Natural killer cell (primary cell): ENCODE measurements around the gene TTC21B. TPM values are rescaled to one million over a fixed set of nuclear protein-coding genes. Genes with fewer than 3 reads are reported as not detected.

Source experiments
- ATAC-seq, 3 donors: fragments of 150-1000 bp in 2 of 3; fragments of 200-7000 bp in 1 of 3; cut with Tn5 transposase; 1 replicate in 1 of 3; 2 replicates in 2 of 3; pipeline ENCODE4 v1.10.0; 2021; ENCODE audit warnings: mild to moderate bottlenecking in 2 of 3, moderate library complexity in 2 of 3
- DNase-seq, 2 donors: peaks; one replicate each; pipeline versions ENCODE4 v3.0.0 to v3.0.0-alpha.2; 2013 to 2021; ENCODE audit warnings: mixed read lengths in 1 of 2
- H3K27ac ChIP-seq: one replicate; pipeline ENCODE4 v1.5.1; 2013; ENCODE audit warnings: mild to moderate bottlenecking, low read length
- H3K27me3 ChIP-seq: one replicate; pipeline ENCODE4 v1.6.1; 2013; ENCODE audit warnings: low read length; ENCODE audit not compliant: control insufficient read depth, insufficient read depth
- H3K36me3 ChIP-seq: one replicate; pipeline ENCODE4 v1.6.1; 2013; ENCODE audit warnings: low read length; ENCODE audit not compliant: control insufficient read depth, insufficient read depth
- H3K4me1 ChIP-seq: one replicate; pipeline ENCODE4 v1.6.1; 2013; ENCODE audit warnings: low read length; ENCODE audit not compliant: control insufficient read depth, insufficient read depth
- H3K4me3 ChIP-seq: one replicate; pipeline ENCODE4 v1.5.1; 2013; ENCODE audit warnings: low read length
- H3K9me3 ChIP-seq: one replicate; pipeline ENCODE4 v1.6.1; 2013; ENCODE audit warnings: low read length; ENCODE audit not compliant: control insufficient read depth, insufficient read depth
- H3K27ac Mint-ChIP-seq, 2 donors: one replicate each; pipeline ENCODE4 v1.8.0; 2022; ENCODE audit warnings: mild to moderate bottlenecking in 2 of 2, mixed read lengths in 2 of 2, moderate library complexity in 1 of 2
- H3K27me3 Mint-ChIP-seq, 2 donors: one replicate each; pipeline ENCODE4 v1.8.0; 2022; ENCODE audit warnings: low read depth in 2 of 2, mixed read lengths in 2 of 2
- H3K36me3 Mint-ChIP-seq: one replicate; pipeline ENCODE4 v1.8.0; 2022; ENCODE audit warnings: mixed read lengths
- H3K4me1 Mint-ChIP-seq, 2 donors: one replicate each; pipeline ENCODE4 v1.8.0; 2022; ENCODE audit warnings: mixed read lengths in 2 of 2
- H3K4me3 Mint-ChIP-seq: one replicate; pipeline ENCODE4 v1.8.0; 2022; ENCODE audit warnings: mild to moderate bottlenecking, moderate library complexity, mixed read lengths
- H3K9me3 Mint-ChIP-seq, 2 donors: one replicate each; pipeline ENCODE4 v1.8.0; 2022; ENCODE audit warnings: mixed read lengths in 2 of 2
- CTCF ChIP-seq: fragments of 200-600 bp; IDR thresholded peaks from one replicate; pipeline ENCODE4 v1.8.0; 2022; ENCODE audit warnings: antibody characterized with exemption
- WGBS: methylation state at CpG from one replicate; pipeline ENCODE4 v1.1.7; 2013; ENCODE audit warnings: missing lambda C conversion rate; ENCODE audit not compliant: insufficient coverage; 5-methylcytosine and 5-hydroxymethylcytosine counted together
- intact Hi-C: fragments of 100-400 bp; cut with micrococcal nuclease; formaldehyde crosslinking; loops from one replicate; pipeline ENCODE4 v1.14.2; 2022
- total RNA-seq, 4 donors: library from RNA; stranded (reverse); fragments of 120-200 nt in 1 of 4; gene quantifications; one replicate each; pipeline versions ENCODE4 v1.2.3 to v1.2.4, GENCODE V29; 2013 to 2022

The TTC21B gene
- total RNA-seq, 3 donors from 2014 or later (not counting 1 experiment from before 2014, with no cell fraction given): 31.7 to 40.1 (median 34.3) TPM

- no peaks in the 10 kb centered on the region for H3K27me3 Mint-ChIP-seq
- H3K27ac Mint-ChIP-seq: peak overlapping the region; percentile 51 to 70
- H3K9me3 ChIP-seq: peaks cover 2% of the 10 kb centered on the region
- no peak for TF ChIP-seq CTCF
- ATAC-seq: no peak
- peaks cover 2% of the 10 kb centered on the region for H3K4me1 ChIP-seq
- intact Hi-C loops: no loop called here
- H3K4me1 Mint-ChIP-seq: peaks cover 26 to 28% of the 10 kb centered on the region in 2 donors
- H3K27me3 ChIP-seq: no peaks in the 10 kb centered on the region
- H3K4me3 Mint-ChIP-seq: no peak overlapping the region
- WGBS: 83% methylated on average over 1 of the region's 1 CpG
- no peak overlapping the region for H3K27ac ChIP-seq
- no peak for DNase-seq
- H3K36me3 Mint-ChIP-seq: peaks cover 8% of the 10 kb centered on the region
- H3K36me3 ChIP-seq: peaks cover 16% of the 10 kb centered on the region
- H3K9me3 Mint-ChIP-seq: no peaks in the 10 kb centered on the region
- no peak overlapping the region for H3K4me3 ChIP-seq
Observed at GRCh38 chr2:165876269-165876668, 77.3 kb downstream of the TTC21B start.

DNA sequence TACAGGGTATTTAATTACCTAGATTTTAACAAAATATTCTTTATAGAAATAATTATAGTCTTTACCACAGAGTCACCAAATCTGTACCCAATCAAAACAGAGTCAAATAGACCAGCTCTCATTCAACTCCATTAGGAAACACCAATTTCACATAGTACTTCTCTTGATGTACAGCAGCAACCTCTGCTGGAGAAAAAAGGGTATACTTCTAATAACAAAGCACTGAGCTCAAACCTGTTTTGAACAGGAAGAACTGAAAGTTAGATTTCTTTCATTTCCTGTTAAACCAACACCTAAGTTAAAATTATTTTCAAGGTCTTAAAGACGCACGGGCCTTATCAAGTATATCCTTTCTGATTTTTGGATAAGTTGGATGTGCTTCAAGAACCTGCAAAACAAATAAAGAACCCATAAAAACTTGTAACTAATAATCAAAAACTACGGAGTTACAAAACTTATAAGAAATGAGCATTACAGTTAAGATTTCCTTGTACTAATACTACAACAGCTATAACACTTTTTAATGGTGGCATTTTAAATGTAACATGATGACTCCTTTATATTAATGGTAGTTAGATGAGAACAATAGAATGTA, 79.0 kb downstream of the TTC21B start:
- intact Hi-C loops: loop anchor here (1.0 kb wide), 2 partner anchors 473 to 859 kb away; no protein-coding TSS in a partner anchor
- H3K4me1 Mint-ChIP-seq: peaks cover 26 to 28% of the 10 kb centered on the region in 2 donors
- H3K27me3 Mint-ChIP-seq: no peaks in the 10 kb centered on the region
- ATAC-seq (peak; percentile 87 to 95 (median 91)), DNase-seq (peak in 1 of 2 donors; percentile 75)
- H3K9me3 ChIP-seq: peaks cover 2% of the 10 kb centered on the region
- peaks cover 2% of the 10 kb centered on the region for H3K4me1 ChIP-seq
- TF ChIP-seq CTCF: peak; percentile 87
- no peak overlapping the region for H3K4me3 ChIP-seq
- H3K9me3 Mint-ChIP-seq: no peaks in the 10 kb centered on the region
- WGBS: no CpG with 5 or more reads among the region's 3 CpGs
- peaks cover 4% of the 10 kb centered on the region for H3K36me3 ChIP-seq
- peak overlapping the region; percentile 49 to 57 for H3K27ac Mint-ChIP-seq
- H3K27ac ChIP-seq: no peak overlapping the region
- H3K36me3 Mint-ChIP-seq: no peaks in the 10 kb centered on the region
- H3K4me3 Mint-ChIP-seq: peak overlapping the region; percentile 13
- no peaks in the 10 kb centered on the region for H3K27me3 ChIP-seq

- no peaks in the 10 kb centered on the region for H3K36me3 Mint-ChIP-seq
Observed at GRCh38 chr2:165872101-165872791, 81.3 kb downstream of the TTC21B start.

More at GRCh38 chr2:165872101-165872791, 81.3 kb downstream of the TTC21B start:
- Mint-ChIP-seq H3K27me3 (no peaks in the 10 kb centered on the region), H3K4me1 (peaks cover 15 to 18% of the 10 kb centered on the region in 2 donors), H3K4me3 (no peak overlapping the region), H3K9me3 (no peaks in the 10 kb centered on the region), H3K27ac (no peak overlapping the region)
- intact Hi-C loops: no loop called here
- H3K27me3 ChIP-seq: no peaks in the 10 kb centered on the region
- ATAC-seq (no peak), DNase-seq (no peak)
- H3K9me3 ChIP-seq: peaks cover 2% of the 10 kb centered on the region
- no peak overlapping the region for H3K27ac ChIP-seq
- H3K36me3 ChIP-seq: peaks cover 2% of the 10 kb centered on the region
- H3K4me1 ChIP-seq: no peaks in the 10 kb centered on the region
- no peak for TF ChIP-seq CTCF
- no peak overlapping the region for H3K4me3 ChIP-seq
- 96% methylated on average over 5 of the region's 5 CpGs for WGBS
